Stimulated activated CD4-positive, alpha-beta T cell treated with anti-CD3 and anti-CD28 coated beads, Interleukin-1b, Interleukin-23, amount 100 ng/mL, for 4 hours (primary cell): ENCODE measurements around the gene SOWAHD.
"Not testable (repeated sequence)": the region's sequence is repeated elsewhere in the genome, so short reads cannot be mapped to it uniquely, and the experiment has no call there.

Source experiments
- DNase-seq, 2 donors: peaks; one replicate each; pipeline ENCODE4 v3.0.0-alpha.2; 2020; ENCODE audit warnings: low read depth in 2 of 2

Gene SOWAHD, protein sequence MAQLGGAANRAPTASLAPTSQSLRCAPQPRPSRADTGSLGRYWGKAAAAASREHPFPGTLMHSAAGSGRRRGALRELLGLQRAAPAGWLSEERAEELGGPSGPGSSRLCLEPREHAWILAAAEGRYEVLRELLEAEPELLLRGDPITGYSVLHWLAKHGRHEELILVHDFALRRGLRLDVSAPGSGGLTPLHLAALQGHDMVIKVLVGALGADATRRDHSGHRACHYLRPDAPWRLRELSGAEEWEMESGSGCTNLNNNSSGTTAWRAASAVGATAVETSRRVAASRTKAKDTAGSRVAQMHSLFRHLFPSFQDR

DNA sequence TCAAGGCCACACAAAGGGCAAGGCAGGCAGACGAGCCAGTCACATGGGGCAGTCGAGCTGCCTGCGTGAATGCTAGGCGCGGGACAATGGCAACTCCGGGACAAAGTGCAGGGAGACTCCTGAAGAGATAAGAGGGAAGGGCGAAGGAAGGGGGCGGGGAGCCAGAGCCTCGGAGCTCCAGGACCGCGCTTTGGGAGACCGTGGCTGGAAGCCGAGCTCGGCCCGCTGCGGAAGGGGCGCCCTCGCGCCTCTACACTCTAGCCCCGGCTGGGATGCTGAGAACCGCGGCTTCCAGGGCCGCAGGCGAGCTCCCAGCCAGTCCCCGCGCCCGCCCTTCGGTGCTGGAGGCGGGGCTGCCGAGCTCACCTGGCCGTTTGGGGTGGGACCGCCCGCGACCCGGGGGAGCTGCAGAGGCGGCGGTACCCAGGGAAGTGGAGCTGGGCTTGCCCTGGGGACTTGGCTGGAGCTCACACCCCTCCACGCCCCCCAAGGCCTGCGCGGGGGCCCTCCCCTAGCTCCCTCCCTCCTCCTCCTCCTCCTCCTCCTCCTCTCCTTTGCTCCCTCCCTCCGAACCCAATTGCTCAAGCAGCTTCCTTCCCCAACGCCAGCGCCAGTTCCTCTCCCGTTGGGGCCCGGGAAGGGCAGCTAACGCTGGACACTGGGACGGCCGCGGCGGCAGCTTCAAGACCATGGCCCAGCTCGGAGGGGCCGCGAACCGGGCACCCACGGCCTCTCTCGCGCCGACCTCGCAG lies at the start of gene SOWAHD:
TSS of gene SOWAHD (plus strand) at position 610 of the 752 bp plus-strand sequence. CDS start at position 690, 80 bp downstream.
- peak; percentile 9 to 16 for DNase-seq

DNA sequence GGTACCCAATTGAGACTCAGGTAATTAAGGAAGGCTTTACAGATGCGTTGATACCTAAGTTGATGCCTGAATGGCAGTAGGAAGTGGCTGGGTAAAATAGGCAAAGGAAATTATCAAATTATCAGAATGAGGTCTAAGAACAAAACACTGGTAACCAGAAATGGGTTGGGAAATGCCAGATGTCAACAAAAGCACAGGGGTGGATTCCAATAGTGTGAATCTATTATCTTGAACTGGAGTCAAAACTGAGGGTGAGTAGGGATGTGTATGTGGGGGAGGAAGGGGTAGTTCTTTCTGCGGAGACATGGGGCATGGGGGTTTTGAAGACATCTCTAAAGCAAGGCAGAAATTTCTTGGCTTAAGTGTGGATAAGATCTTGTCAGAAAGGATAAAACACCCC lies 49.5 kb upstream of the SOWAHD start:
- DNase-seq, result no peak

DNA sequence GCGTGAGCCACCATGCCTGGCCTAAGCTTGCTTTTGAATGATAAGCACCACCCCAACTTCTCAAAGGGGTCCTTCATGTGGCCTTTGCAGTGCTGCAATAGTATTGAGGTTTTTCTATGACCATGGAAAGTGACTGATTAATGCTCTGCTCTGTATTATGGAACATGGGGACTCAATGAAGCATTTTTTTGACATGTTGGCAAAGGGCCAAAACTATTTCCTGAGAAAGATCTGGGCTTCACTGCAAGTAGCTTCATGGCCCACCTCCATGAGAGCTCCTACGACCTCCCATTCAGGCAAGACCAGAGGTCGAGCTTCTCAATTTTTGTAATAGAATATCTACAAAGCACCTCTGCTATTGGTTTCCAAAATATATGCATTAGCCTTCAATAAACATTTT lies 48.8 kb upstream of the SOWAHD start:
- DNase-seq, result no peak

DNA sequence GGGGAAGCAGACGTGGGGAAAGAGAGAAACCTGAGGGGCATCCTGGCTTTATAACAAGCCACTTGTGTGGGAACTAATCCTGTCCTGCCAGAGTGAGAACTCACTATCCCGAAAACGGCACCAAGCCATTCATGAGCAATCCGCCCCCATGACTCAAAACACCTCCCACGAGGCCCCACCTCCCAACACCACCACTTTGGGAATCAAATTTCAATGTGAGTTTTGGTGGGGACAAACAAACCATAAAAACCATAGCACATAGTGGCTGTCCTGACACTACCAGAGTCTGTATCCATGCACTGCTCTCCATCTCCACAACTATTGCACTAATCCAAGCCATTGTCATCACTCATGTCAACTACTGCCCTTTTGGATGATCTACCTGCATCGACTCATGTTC lies 36.9 kb upstream of the SOWAHD start:
- no peak for DNase-seq

DNA sequence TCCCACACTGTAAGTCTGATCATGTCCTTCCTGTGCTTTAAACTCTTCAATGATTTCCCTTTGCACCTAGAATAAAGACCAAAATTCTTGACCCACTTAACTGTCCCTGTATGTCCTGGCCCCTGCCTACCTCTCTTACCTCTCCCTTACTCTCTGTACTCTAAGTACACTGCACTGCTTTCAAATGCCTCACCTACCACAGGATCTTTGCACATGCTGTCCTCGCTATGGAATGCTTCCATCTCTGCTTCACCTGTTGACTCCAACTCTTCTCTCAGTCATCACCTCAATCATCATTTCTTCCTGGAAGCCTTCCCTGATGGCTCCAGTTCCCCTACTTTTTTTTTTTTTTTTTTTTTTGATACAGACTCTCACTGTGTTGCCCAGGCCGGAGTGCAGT lies 36.5 kb upstream of the SOWAHD start:
- DNase-seq, result no peak

DNA sequence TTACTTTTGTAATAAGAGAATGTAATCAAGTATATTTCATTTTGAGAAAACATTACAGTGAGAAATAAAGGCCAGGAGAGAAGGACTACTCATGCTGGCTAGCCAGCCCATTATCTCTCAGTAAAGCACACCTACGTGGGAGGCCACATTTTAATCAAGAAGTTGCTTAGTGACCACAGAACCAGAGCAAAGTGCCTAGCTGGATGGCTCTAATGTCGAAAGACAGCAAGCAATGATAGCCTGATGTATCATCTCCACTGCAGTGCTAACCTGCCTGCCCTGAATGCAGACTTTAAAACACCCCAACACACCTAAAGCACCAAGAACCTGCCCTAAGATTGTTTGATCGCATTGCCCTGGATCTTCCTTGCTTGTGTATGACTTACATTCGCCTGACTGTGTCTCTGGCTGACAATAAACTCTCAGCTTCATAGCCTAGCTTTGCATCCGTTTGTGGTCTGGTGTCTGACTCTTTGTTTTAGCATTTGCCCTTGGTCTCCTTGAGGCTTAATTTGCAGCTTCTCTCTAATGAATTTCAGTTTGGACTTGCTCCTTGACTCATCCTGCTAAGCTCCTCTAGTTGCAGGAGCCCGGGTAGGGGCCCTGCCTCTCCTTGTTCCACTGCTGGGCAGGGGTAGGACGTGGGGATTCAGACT lies 31.4 kb upstream of the SOWAHD start:
- DNase-seq, result no peak

DNA sequence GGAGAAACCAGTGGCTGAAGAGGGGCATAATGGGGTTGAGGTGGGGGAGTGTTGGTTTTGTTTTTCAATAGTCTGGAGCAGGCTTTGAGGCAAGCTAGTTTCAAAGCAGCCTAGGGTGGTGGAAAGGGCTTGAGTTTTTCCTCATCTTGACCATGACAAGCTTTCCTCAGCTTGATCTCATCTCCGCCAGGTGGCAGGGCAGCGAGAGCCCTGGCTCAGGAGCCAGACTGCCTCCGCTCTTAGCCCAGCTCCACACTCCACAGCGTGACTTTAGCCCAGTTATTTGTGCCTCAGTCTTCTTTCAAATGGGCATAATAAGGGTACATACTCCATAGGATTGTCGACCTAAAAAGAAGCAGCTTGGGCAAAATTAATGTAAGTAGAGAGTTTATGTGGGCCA lies 29.9 kb upstream of the SOWAHD start:
- no peak for DNase-seq

DNA sequence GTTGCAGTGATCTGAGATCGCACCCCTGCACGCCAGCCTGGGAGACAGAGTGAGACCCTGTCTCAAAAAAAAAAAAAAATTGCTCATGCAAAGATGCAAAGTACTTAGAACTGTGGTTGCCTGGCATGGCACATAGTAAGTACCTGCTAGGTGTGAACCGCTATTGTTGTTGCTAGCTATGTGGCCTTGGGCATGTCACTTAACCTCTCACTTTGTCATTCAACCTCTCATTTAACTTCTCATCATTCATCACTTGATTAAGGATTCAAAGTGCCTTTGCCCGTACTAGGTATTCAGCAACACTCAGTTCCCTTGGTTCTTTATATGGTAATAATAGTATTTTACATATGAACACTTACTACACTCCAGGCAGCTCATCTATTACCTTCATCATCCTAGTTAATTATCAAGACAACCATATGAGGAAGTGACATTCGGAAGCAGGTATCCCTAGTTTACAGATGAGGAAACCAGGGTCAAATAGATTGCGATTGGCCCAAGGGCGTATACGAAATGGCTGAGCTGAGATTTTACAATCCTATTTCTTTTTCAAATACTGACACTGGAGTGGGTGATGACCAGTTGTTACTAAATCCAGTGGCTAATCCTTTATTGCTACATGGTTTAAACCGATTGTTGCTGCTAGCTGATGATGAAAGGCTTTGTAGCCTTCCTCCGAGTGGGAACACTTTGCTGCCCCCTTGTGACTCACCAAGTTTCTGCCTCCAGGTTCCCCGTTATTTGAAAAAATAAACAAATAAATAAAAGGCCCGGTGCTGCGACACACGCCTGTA lies 28.8 kb upstream of the SOWAHD start:
- DNase-seq, result peak; percentile 34 to 68

DNA sequence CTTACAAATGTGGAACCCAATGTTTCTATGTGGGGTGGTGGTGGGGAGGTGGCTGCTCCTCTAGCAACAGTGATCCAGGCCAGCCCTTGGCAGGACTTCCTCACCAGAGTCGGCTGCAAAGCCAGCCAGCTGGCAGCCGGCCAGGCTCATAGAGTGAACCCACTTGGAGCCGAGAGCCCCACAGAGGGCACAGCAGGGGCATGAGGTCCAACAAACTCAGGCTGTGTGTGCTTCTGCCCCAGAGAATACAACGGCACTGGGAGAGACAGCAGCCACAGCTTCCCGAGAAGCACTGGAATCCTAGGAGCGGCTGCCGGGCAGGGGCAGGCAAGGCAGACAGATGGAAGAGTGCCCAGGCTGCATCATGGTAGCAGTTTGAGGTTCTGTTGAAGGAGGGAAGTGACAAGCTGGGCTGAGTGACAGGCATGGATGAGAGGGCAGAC lies 23.5 kb upstream of the SOWAHD start:
- DNase-seq, result no peak

DNA sequence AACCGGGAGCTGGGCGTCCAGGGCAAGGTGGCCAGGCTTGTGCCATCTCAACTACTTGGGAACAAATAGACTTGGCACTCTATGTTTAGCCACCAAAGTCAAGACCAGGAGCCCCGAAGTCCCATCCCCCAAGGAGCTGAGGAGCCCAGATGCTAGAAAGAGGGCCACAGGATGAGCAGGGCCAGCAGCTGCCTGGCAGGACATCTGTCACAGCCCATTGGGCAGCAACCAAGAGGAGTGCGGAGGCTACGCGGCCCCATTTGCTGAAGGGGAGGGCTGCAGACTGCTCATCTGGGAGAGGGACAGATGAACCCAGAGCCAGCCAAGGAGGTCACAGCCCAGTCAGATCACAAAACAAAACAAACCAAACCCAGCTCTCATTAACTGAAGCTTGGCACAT lies 22.9 kb upstream of the SOWAHD start:
- DNase-seq, result no peak

DNA sequence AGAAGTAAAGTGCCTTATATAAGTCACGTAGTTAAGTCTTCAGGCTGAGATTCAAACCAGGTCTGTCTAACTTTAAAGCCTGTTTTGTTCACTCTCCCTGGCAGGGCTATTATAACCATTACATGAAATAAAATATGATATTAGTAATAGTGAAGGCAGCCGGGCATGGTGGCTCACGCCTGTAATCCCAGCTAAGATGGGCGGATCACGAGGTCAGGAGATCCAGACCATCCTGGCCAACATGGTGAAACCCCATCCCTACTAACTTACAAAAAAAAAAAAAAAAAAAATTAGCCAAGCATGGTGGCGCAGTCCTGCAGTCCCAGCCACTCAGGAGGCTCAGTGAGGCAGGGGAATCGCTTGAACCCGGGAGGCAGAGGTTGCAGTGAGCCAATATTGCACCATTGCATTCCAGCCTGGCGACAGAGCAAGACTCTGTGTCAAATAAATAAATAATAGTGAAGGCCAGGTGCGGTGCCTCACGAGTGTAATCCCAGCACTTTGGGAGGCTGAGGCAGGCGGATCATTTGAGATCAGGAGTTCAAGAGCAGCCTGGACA lies 22.1 kb upstream of the SOWAHD start:
- DNase-seq, result no peak

DNA sequence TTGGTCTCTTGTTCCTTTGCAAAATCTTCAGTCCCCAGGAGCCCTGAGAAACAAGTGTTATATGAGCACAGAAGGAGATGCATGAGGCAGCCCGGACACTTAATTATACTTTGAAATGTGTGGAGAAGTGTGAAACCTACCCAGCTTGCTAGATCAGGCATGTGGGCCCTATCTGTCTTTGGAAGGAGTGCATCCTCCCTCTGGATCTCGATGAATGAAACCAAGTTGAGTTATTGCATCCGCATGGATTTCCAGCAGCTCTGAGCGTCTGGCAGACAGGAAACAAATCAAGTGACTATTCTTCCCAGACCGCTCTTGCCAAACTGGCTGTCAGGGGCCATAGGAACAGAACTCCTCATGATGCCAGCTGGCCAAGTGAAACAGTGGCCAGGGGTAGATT lies 19.6 kb upstream of the SOWAHD start:
- no peak for DNase-seq

DNA sequence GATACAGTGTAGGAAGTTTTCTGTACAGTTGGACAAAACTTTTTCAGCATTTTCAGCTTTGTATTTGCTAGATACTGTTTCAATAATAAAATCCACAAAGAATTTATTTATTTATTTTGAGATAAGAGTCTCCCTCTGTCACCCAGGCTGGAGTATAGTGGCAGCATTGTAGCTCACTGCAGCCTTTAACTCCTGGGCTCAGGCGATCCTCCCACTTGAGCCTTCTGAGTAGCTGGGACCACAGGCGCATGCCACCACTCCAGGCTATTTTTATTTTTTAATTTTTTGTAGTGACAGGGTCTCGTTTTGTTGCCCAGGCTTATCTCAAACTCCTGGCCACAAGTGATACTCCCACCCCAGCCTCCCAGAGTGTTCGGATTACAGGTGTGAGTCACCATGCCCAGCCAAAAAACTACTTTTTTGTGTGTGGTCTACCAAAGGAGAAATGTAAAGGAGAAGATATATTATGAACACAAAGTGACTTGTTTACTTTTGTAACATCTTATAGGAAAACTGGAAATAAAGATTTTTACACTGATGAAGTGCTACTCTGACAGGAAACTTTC lies 13.0 kb upstream of the SOWAHD start:
- DNase-seq, result no peak

DNA sequence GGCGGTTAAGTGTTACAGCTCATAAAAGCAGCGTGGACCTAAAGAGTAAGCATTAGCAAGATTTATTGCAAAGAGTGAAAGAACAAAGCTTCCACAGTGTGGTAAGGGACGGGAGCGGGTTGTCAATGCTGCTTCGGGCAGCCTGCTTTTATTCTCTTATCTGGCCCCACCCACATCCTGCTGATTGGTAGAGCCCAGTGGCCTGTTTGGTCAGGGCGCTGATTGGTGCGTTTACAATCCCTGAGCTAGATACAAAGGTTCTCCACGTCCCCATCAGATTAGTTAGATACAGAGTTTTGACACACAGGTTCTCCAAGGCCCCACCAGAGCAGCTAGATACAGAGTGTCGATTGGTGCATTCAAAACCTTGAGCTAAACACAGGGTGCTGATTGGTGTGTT lies 8.3 kb upstream of the SOWAHD start:
- not testable (repeated sequence) for DNase-seq

DNA sequence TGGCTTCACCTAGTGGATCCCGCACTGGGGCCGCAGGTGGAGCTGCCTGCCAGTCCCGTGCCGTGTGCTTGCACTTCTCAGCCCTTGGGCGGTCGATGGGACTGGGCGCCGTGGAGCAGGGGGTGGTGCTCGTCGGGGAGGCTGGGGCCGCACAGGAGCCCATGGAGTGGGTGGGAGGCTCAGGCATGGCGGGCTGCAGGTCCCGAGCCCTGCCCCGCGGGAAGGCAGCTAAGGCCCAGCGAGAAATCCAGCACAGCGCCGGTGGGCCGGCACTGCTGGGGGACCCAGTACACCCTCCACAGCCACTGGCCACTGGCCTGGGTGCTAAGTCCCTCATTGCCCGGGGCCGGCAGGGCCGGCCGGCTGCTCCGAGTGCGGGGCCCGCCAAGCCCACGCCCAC lies 7.6 kb upstream of the SOWAHD start:
- DNase-seq, result not testable (repeated sequence)

DNA sequence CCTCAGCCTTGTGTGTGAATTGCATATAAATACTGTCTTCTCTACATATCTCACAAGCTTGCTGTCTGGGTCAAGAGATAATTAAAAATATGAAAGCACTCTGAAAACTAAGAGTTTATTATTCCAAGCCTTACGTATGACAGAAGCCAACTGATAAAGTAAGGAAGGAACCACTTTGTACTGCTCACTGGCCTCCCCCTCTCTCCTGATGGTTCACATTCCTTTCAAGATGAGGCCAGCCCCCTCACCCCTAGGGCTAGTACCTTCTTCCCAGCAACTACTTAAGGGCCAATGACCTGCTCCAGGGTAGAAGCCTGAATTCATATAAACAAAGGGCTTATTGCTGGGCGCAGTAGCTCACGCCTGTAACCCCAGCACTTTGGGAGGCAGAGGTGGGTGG lies 5.4 kb upstream of the SOWAHD start:
- no peak for DNase-seq

DNA sequence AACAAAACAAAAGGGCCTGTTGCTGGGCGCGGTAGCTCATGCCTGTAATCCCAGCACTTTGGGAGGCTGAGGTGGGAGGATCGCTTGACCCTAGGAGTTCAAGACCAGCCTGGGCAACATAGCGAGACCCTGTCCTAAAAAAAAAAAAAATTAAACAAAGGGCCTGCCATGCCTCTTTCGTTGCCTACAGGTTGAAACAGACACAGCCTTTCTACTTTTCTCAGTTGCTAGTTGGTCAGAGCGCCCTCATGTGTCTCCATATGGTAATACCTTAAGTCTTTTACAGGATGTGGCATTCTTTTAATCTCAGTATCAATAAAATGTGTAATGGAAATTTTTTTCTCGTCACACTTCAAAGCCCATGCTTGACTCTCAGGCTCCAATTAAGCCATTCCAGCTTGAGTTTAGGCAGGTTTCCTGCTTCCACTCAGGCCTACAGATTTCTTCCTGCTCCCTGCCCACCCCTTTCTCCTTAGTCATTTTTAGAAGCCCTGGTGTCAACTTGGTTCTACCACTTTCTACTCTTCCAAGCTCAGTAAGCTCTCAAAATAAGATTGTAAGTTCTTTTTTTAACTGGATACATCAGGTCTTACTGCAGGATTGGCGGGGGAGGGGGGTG lies 4.6 kb upstream of the SOWAHD start:
- peak in 1 of 2 donors; percentile 40 for DNase-seq

DNA sequence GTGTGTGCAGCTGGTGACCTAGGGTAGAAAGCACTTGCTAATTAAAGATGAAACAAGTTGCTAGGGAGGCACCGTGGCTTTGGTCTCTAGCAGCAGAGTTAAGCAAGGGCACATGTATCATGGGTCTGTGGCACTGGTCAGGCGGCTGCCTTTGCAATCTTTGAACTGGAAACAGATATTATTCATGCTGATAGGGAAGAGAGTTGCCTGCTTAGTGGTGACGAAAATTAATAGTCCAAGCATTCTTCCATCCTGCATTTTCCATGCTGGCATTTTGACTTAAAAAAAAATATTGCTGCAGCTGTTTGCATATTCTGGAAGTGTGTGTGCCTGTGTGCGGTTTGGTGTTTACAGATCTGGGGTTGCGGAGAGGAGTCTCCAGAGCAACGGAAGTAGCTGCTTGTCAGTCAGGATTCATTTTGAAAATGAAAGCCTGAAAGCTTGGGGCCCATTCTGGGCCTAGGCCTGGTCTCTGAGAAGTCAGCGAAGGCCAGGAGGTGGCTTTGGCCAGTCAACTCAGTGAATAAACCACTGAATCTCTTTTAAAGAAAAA lies 2.3 kb upstream of the SOWAHD start:
- peak; percentile 6 to 23 for DNase-seq

DNA sequence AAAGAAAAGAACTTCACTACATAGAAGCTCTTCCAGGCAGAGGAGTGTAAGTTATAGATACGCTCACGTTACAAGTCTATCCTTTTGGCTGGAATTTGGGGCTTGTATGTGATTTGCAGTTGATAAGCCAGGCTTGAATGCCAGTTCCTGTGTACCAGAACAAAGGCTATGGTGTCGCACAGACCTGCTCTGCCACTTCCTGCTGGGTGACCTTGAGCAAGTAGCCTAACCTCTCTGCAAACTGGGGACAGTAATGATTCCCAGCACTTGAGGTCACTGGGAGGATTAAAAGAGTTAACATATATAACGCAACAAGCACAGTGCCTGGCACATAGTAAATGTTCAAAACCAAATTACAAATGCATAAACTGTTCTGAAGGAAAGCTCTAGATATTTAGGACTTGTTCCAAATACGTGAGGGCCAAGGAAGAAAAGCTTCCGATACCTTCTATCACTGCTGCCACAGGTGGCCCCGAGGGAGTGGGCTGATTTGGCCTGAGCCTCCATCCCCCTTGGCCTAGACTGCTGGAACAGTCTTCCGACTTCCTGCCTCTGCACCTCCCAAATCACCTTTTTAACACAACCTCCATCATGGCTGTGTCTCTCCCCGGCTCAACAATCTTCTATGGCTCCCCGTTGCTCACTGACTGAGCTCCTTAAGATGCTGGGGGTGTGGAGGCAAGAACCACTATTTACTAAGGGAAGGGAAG lies 1.3 kb upstream of the SOWAHD start:
- no peak for DNase-seq

DNA sequence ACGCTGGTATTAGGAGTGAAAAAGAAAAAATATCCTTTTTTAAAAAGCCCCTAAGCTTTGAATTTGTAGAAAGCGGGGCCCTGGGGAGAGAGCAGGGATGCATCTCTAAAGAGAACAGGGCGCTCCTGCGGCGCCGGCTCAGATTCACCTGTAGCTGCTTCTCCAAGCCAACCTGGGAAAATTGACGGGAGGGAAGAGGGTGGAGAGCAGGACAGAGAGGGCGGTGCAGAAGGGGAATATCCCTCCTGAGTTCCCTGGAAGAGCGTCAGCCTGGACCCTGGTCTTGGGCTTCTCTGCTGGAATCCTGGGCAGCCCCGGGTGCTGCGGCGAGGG lies 776 bp upstream of the SOWAHD start:
- DNase-seq, result no peak
